Fibroblast of villous mesenchyme (primary cell): ENCODE measurements around the gene OSBP2. TPM values are rescaled to one million over a fixed set of nuclear protein-coding genes. Genes with fewer than 3 reads are reported as not detected.
"Not testable (repeated sequence)": the region's sequence is repeated elsewhere in the genome, so short reads cannot be mapped to it uniquely, and the experiment has no call there.

Source experiments
- DNase-seq: peaks from one replicate; pipeline ENCODE4 v3.0.0-alpha.2; 2010; ENCODE audit warnings: low read depth
- H3K4me3 ChIP-seq: 2 replicates; pipeline ENCODE4 v1.5.1; 2011; ENCODE audit warnings: low read depth, mild to moderate bottlenecking, low read length
- CTCF ChIP-seq: IDR thresholded peaks from 2 replicates; pipeline ENCODE4 v1.5.1; 2012; ENCODE audit warnings: low read depth, mild to moderate bottlenecking, low read length; ENCODE audit not compliant: insufficient read depth
- total RNA-seq: library from RNA; depleted of rRNA; stranded (reverse); fragments of >200 nt; gene quantifications from 2 replicates; pipeline ENCODE4 v1.2.3, GENCODE V29; 2012

OSBP2 gene
- total RNA-seq, 1 donor, result 0.43 TPM

DNA sequence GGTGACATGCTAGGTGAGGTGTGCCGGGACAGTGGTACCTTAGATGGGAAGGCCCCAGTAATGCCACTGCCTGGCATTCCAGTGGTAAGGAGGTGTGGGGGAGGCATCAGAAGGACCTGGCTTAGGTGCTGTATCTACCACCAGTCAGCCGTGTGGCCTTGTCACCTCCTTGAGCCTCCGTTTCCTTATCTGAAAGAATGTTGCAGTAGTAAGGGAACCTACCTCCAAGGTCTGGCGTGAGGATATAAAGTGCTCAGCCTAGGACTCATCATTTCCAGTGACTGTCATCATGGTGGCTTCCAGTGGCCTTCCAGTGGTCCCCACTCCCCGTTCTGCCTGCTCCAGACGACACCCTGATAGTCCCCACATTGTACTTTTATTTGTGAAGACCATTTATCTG, 20.2 kb upstream of the OSBP2 start:
- no peak for TF ChIP-seq CTCF
- no peak overlapping the region for H3K4me3 ChIP-seq
- DNase-seq, result no peak

DNA sequence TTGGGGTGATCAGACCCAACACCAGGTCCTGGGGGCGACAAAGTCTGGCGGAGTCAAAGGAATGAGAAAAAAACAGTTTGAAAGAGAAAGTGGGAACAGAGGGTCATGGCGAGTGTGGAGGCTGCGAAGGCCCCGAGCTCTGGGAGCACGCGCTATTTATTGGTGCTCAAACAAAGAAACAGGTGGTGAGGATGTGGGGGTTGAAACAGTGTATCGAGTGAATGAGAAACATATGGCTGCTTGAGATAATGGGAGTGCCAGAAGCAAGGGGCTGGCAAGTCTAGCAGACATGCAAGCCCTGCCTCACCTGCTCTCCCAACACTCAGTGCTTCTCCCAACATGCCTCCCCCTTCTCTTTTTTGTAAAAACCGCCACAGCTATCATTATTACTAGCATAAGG, 19.2 kb upstream of the OSBP2 start:
- no peak overlapping the region for H3K4me3 ChIP-seq
- no peak for DNase-seq
- no peak for TF ChIP-seq CTCF

GRCh38 chr22:30676565-30676964, 18.1 kb upstream of the OSBP2 start:
- not testable (repeated sequence) for DNase-seq, H3K4me3 ChIP-seq

DNA sequence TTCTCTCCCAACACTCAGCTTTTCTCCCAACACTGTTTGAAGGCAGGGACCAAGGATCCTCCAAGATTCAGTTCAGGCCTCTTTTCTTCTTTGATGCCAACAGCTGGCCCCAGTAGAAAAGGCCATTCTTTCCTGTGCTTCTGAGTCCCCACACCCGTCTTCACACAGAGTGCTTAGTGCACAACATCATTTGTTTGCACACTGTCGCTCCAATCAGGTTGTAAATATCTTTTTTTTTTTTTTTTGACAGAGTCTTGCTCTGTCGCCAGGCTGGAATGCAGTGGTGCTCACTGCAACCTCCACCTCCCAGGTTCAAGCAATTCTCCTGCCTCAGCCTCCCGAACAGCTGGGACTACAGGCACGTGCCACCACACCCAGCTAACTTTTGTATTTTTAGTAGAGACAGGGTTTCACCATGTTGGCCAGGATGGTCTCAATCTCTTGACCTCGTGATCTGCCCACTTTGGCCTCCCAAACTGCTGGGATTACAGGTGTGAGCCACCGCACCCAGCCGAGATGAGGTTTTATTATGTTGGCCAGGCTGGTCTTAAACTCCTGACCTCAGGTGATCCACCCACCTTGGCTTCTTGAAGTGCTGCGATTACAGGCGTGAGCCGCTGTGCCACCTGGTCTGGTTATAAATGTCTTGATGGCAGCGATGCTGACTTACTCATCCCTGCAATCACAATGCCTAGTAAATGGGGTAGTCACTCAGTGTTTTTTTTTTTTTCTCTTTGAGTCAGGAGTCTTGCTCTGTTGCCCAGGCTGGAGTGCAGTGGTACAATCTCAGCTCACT, 14.6 kb upstream of the OSBP2 start:
- DNase-seq, H3K4me3 ChIP-seq: not testable (repeated sequence)

- no peak for TF ChIP-seq CTCF
- H3K4me3 ChIP-seq, result no peak overlapping the region
- peak; percentile 33 for DNase-seq
These were observed 13.5 kb upstream of the OSBP2 start for GRCh38 chr22:30680991-30681770.

- no peak for DNase-seq
- TF ChIP-seq CTCF, result no peak
- no peak overlapping the region for H3K4me3 ChIP-seq
These were observed 12.8 kb upstream of the OSBP2 start for GRCh38 chr22:30681831-30682230.

- no peak for TF ChIP-seq CTCF
- DNase-seq, result no peak
- no peak overlapping the region for H3K4me3 ChIP-seq
These were observed 9.5 kb upstream of the OSBP2 start for GRCh38 chr22:30685178-30685577.
